Keratinocyte (primary cell): ENCODE results near the gene ZNF134.

Experiments used
- CTCF ChIP-seq, 3 experiments: IDR thresholded peaks in 1 of 3; conservative IDR thresholded peaks in 1 of 3; optimal IDR thresholded peaks in 1 of 3; 2 replicates in 2 of 3; 3 replicates in 1 of 3; pipeline versions ENCODE3 to v1.5.1; 2011; ENCODE audit warnings: low read length in 3 of 3, mild to moderate bottlenecking in 3 of 3, moderate library complexity in 2 of 3, control low read depth in 1 of 3, inconsistent platforms in 1 of 3; ENCODE audit not compliant: insufficient read depth in 2 of 3; ENCODE audit errors: extremely low read depth in 1 of 3
- EZH2 ChIP-seq: IDR thresholded peaks from one replicate; pipeline ENCODE4 v1.6.1; 2012; ENCODE audit warnings: inconsistent platforms, mild to moderate bottlenecking, low read length, moderate library complexity

DNA sequence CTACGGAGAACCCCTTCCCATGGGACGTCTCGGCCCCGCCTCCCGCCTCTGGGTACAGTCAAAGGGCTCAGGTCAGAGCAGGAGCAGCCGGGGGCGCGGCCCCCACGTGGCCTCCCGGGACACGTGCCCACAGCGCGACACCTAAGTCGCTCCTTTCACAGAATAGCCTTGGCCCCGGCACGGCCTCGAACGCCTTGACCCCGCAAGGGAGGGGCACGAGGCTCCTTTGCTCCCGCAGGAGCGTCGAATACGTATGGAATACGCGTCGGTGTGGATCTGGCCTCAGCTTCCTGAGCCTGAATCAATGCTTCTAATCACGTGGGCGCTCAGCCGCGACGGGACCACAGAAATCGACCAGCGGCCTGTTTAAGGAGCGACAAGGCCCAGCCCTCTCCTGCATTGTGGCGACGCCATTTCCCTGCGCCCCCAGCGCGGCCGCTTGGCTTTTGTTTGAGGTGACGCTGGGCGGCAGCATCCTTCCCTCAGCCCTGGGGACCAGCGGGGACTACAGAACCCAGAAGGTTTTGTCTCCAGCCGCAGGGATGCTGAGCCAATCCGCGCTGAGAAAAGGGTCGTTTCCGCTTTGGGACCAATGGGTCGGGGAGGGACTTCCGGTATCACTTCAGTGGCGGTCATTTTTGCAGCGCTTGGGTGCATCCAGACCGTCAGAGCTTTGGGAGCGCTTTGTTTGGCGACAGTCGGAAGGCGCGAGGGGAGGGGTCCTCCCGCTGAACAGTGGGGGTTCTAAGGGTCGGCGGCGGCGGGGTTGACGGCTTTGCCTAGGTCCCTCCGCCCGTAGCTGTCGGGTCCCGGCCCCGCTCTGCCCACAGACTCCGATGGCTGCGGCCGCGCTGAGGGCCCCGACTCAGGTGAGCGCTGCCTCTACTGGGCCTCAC lies 30.3 kb upstream of the ZNF134 start, which contains the start of gene ZIK1:
- TF ChIP-seq EZH2 = no peak
- peak in 1 of 3 experiments; percentile 11 for TF ChIP-seq CTCF (optimal IDR thresholded peaks at IDR 0.05 in 1 of 3, IDR thresholded peaks at IDR 0.05 in 1 of 3, conservative IDR thresholded peaks at IDR 0.05 in 1 of 3; ENCODE audit: extremely low read depth in 1 of 3, insufficient read depth in 2 of 3, low read length in 3 of 3)
